Activated CD8-positive, alpha-beta memory T cell treated with anti-CD3 and anti-CD28 coated beads for 1 hour (primary cell): ENCODE data around the gene CARMIL3.
"Not testable (repeated sequence)": the region's sequence is repeated elsewhere in the genome, so short reads cannot be mapped to it uniquely, and the experiment has no call there.

ENCODE experiments used
- DNase-seq, 2 donors: peaks; one replicate each; pipeline ENCODE4 v3.0.0-alpha.2; 2020; ENCODE audit warnings: low read depth in 1 of 2; ENCODE audit errors: extremely low read depth in 1 of 2

Gene CARMIL3

DNA sequence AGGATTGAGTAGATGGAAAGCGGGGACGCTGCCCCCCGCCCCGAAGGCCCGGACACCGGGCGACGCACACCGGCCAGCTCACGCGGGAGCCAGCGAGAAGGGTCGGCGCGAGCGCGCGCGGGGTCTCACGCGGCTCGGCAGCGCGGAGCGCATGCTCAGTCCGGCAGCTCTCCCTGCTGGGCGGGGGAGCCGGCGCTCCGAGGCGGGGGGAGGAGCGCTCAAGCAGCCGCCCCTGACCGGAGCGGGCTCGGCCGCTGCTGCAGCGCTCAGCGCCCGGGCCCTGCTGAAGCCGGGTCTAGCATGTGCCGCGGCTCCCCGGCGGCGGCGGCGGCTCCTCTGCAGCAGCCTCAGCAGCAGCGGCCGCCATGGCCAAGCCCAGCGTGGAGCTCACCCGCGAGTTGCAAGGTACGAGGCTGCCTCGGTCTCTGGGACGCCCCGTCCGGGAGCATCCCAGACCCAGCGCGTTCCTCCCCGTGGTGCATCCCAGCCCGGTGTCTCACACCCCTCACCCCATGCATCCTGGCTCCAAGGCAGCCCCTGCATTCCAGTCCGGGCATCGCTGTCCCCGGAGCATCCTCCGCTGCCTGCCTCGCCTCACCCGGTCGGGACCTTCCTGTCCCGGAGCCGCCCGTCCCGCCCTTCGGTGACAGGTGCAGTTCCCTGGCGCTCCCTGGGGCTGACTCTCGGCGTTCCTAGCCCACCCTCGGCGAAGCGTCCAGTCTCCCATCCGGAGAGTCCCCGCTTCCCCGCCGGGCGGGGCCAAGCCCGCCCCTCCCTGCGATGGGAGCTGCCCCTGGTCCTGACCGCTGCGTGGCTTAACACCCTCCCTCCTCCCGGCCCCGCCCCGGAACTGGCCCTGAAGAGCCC is at the start of gene CARMIL3:
CARMIL3 (plus strand) TSS at position 221 of the 867 bp plus-strand sequence; CDS start at position 366, 145 bp downstream.
- DNase-seq, result peak in 1 of 2 donors; percentile 44

DNA sequence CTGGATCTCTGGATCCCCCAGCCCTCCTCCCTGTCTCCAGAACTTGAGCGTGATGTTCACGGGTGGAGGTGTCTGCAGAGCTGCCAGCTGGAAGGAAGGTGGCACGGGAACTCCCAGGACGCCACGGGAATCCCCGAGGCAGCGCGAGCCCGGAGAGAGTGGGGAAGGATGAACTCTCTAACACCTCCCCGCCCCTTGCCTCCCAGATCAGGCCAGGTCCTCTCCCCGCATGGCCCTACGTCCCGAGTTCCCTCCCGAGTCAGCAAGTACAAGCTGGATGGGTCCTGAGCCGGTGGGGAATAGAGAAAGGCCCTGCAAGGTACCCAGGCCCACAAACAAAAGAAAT is 45.4 kb upstream of the CARMIL3 start:
- not testable (repeated sequence) for DNase-seq

- peak in 1 of 2 donors; percentile 50 for DNase-seq
Observed at GRCh38 chr14:24006817-24007652, 44.8 kb upstream of the CARMIL3 start.

DNA sequence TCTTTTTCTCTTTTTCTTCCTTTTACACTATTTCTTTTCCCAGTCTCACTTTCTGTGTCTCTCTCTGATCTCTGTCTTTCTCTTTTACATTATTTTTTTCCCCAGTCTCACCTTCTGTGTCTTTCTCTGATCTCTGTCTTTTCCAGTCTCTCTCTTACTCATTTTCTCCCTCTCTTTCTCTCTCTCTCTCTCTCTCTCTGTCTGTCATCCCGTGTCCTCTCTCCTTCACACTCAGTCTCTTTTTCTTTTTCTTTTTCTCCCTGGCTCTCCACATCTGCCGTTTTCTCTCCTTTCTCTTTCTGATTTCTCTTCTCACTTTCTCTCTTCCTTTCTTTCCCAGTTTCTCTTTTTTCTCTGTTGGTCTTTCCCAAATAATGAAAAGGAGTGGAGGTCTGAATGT is 40.8 kb upstream of the CARMIL3 start:
- no peak for DNase-seq

- DNase-seq, result not testable (repeated sequence)
Observed at GRCh38 chr14:24012726-24013273, 39.0 kb upstream of the CARMIL3 start.

- no peak for DNase-seq
Observed at GRCh38 chr14:24013654-24014514, 37.9 kb upstream of the CARMIL3 start.

DNA sequence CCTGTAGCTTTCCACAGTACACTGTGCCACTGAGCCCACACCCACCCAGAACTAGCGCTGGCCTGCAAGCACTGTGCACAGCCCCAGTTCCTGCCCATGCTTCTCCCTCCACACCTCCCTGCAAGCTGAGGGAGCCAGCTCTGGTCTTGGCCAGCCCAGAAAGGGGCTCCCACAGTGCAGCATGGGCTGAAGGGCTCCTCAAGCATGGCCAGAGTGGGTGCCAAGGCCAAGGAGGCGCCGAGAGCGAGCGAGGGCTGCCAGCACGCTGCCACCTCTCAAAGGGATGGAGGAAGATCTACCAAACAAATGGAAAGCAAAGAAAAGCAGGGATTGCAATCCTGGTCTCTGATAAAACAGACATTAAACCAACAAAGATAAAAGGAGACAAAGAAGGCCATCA is 36.1 kb upstream of the CARMIL3 start:
- not testable (repeated sequence) for DNase-seq

GRCh38 chr14:24018978-24019377 is 32.8 kb upstream of the CARMIL3 start:
- not testable (repeated sequence) for DNase-seq

DNA sequence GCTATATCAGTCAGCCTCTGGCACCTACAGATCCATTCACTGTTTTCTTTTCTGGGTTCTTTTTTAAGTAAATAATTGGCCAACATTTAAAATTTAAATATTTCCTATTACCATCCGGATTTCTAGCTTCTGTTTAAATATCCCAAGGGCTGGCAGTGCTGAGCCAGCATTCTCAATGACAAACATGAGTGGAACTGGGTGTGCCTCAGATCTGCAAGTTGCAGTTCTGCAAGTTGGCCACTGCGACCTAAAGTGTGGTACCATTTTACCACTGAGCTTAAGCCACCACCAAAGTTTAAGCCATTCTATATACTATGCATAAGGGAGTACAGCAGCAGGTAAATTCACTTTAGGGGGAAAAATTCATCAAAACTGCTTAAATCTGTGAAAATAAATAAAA is 31.9 kb upstream of the CARMIL3 start:
- DNase-seq, result not testable (repeated sequence)

GRCh38 chr14:24020520-24020919 is 31.3 kb upstream of the CARMIL3 start:
- DNase-seq, result not testable (repeated sequence)

- not testable (repeated sequence) for DNase-seq
Observed at GRCh38 chr14:24024939-24025418, 26.8 kb upstream of the CARMIL3 start.

DNA sequence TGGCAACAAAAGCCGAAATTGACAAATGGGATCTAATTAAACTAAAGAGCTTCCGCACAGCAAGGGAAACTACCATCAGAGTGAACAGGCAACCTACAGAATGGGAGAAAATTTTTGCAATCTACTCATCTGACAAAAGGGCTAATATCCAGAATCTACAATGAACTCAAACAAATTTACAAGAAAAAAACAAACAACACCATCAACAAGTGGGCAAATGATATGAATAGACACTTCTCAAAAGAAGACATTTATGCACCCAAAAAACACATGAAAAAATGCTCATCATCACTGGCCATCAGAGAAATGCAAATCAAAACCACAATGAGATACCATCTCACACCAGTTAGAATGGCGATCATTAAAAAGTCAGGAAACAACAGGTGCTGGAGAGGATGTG is 22.1 kb upstream of the CARMIL3 start:
- DNase-seq, result not testable (repeated sequence)

- not testable (repeated sequence) for DNase-seq
Observed at GRCh38 chr14:24031331-24031730, 20.5 kb upstream of the CARMIL3 start.

- no peak for DNase-seq
Observed at GRCh38 chr14:24032727-24033418, 18.9 kb upstream of the CARMIL3 start.

- DNase-seq, result not testable (repeated sequence)
Observed at GRCh38 chr14:24035769-24036168, 16.0 kb upstream of the CARMIL3 start.

- DNase-seq, result peak in 1 of 2 donors; percentile 52
Observed at GRCh38 chr14:24036169-24036962, 15.4 kb upstream of the CARMIL3 start.

DNA sequence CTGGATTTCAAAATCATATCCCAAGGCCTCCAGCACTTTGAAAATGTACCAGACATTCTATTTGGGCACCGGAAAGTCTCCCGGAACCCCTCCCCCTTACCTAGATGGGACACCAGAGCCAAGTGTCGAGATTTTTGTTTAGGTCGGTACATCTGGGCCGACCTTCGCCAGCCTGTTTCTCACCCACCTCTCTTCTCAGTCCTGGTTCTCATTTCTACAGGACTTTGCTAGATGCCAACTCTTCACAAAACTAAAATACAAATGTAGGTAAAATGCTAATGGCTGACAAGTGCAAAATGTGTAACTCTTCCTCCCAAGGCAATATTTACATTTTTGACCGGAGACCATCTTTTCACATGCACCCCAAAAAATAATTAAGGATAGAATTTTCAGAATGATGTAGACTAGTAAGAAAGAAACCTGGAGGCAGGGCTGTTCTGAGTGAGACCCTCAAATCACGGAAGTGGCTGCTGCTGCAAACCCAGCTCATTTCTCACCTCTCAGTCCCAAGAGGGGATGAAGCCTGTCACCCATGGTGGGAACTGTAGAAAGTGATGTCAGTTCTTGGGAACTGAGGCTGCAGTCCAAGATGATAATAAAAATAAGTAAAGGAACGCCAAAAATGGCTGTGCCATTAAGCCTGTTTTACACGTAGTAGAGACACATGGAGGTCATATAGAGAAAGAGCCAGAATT is 14.7 kb upstream of the CARMIL3 start:
- not testable (repeated sequence) for DNase-seq

DNA sequence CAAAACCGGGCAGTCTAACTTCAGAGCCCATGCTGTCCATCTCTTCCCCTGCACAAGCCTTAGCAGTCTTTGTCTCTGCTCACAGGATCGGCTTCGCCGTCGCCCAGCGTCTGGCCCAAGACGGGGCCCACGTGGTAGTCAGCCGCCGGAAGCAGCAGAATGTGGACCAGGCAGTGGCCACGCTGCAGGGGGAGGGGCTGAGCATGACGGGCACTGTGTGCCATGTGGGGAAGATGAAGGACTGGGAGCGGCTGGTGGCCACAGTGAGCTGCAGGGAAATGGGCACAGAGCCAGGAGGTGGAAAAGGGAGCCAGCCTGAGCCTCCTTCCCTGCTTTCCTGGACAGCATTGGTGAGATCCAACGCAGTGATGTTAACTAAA is 14.2 kb upstream of the CARMIL3 start:
- no peak for DNase-seq
